Dedifferentiated amniotic fluid mesenchymal stem cell (primary cell): ENCODE data around the gene ZNF507.
"Not testable (repeated sequence)": the region's sequence is repeated elsewhere in the genome, so short reads cannot be mapped to it uniquely, and the experiment has no call there.

Experiments used
- DNase-seq: peaks from one replicate; pipeline ENCODE4 v3.0.0-alpha.2; 2016; ENCODE audit errors: extremely low spot score

The ZNF507 gene

DNA sequence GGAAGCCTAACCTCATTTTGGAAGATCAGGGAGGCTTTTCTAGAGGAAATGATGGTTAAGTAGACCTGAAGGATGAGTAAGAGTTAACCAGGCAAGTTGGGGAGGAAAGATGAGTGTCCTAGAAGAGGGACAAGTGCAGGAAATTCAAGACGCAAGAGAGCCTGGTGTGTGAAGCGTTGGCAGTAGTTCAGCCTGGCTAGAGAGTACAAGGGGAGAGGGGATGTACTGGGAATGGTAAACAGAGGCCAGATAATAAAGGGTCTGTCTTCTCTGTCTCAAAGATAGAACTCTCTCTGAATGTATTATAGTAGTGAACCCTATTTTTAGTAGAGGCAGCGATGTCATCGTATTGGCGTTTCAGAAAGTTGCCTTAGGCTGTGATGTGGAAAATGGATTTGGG is 69.8 kb downstream of the ZNF507 start:
- DNase-seq, result no peak

DNA sequence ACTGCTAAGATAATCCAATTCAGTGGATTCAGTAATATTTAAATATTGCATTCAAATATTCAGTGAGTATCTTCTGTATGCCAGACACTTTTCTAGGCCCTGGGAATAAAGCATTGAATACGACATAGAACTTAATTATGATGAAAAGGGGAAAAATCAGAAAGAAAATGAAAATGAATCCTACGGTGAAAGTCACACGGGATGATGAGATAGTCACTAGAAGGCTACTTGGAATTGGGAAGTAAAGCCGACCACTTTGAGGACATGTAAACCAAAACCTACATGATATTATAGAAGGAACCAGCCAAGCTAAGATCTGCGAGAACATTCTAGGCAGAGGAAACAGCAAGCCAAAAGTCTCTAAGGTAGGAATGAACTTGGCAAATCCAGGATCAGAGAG is 70.3 kb downstream of the ZNF507 start:
- no peak for DNase-seq

DNA sequence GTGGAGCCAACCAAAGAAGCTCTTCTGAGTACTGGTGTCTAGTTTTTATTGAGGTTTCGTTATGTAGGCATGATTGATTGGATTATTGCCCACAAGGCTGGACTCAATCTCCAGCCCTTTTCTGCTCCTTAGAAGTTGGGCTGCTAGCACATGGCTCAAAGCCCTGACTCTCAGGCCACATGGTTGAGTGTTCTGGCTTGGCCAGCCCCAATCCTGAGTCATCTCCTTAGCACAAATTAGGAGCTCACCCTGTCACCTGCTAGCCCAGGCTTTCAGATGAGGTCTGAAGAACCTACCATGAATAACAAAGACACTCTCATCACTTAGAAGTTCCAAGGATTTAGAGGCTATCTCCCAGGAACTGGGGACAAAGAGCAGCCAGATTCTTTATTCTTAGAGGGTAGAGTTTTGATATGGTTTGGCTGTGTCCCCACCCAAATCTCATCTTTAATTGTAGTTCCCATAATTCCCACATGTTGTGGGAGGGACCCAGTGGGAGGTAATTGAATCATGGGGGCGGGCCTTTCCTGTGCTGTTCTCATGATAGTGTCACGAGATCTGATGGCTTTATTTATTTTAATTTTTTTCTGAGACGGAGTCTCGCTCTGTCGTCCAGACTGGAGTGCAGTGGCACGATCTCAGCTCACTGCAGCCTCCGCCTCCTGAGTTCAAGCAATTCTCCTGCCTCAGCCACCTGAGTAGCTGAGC is 71.5 kb downstream of the ZNF507 start:
- no peak for DNase-seq

DNA sequence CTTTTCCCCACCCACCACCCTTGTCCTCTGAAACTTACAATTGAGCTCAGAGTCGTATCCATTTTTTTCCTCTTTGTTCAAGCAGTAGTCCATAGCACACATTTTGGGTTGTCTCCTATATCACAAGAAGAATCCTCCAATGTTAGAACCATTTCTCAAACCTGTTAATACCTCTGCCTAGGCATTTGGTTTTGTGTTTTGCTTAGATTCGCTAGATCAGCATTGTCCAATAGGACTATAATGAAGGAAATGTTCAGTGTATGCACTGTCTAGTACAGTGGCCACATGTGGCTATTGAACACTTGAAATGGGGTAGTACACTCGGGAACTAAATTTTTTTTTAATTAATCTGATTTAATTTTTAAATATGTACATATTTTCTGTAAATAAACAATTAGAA is 72.7 kb downstream of the ZNF507 start:
- no peak for DNase-seq

DNA sequence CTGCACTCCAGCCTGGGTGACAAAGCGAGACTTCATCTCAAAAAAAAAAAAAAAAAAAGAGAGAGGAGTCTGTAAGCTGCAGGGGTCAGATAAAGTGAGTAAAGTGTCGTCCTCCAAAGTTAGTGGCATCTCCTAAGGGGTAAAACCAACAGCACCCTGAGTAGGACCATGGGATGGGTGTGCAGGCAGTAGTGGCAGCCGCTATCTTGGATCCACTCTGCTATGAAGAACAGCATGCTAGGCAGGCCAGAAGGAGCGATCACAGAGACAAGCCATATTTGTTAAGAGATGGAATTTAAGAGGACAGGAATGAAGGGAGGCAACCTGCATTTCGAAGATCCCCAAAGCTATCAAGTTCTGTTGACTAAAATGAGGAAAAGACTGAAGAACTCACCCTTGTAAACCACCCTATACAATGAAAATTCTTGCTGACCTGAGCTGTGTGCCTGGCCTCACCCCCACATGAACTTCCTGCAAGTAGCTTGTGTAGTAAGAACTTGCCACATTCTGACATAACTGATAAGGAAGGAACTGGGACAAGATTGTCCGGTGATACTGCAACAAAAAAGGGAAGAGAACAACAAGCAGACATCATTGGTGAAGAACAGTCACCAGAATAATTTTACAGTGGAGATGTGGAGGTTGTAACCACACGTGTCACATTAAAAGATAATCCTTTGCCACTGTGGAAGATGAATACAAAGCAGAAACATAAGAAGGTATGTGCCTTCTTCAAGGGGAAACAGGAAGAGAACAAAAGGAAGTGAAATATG is 76.4 kb downstream of the ZNF507 start:
- no peak for DNase-seq

DNA sequence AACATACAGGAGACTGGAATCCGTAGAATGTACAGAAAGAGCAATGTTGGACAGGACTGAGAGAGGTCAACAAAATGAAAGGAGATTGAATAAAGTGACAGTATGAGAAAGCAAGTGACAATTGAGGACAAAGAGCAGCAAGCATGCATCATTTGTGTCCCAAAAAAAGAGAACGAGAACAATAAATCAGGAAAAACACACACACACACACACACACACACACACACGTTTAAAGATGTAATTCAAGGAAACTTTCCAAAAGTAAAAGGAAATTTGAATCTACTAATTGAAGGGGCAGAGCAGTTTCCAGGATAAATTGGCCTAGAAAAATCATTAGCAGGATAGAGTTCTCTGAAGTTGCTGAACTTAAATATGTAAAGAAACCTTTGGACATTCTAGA is 77.0 kb downstream of the ZNF507 start:
- DNase-seq, result no peak

DNA sequence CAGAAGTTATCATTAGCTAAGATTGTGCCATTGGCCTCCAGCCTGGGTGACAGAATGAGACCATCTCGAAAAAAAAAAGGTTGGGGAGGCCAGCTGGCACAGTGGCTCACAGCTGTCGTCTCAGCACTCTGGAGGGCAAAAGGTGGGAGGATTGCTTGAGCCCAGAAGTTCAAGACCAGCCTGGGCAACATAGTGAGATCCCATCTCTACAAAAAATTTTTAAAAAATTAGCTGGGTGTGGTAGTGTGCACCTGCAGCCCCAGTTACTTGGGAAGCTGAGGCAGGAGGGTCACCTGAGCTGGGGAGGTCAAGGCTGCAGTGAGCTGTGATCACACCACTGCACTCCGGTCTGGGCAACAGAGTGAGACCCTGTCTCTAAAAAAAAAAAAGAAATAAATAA is 78.5 kb downstream of the ZNF507 start:
- DNase-seq, result not testable (repeated sequence)

DNA sequence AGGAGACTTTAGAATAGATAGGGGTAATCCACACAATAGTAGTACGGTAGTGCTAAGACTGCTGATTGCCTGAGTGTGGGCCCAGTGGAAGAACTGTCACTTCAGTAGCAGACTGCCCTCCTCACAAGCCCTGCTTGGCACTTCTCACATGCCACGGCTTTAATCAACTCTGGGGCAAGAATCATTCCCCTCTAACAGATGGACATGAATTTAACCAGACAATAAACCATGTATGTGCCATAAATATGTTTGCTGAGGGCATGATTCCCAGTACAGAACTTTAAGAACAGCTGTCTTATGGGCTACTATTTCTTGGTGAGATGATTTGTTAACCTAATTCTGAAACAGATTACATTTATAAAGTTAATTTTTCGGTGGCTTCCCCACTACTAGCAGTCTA is 82.1 kb downstream of the ZNF507 start:
- no peak for DNase-seq

DNA sequence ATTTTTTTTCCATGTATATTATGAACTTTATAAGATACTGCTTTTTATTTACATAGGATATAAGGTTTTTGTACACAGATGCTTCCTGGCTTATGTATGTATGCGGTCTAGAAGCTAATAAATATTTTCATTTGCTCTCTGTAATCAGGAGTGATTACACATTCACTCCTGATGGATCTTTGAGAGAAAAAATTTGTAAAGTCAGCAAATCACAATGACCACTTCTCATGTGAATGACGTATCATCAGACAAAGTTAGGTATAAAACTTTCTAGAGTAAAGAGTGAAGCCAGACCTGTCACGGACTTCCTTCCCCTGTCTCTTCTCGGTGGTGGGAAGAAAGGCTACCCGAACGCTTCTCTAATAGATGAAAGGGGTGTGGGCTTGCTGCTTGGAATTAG is 91.3 kb downstream of the ZNF507 start:
- no peak for DNase-seq

DNA sequence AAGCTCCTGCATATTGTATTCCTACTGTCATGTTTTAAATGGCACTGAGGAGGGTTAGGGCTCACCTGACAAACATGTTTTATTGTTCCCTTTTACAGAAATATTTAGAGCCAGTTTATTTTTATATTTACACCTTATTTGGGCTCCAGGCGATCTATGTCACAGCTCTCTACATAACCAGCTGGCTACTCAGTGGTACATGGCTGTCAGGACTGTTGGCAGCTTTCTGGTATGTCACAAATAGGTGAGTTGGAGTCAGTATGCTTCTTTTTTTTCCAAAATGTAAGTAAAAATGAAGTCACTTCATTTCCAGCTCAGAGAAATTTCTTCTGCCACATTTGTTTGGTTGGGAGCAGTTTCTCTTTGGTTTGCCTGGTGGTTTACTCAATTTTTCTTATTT is 91.7 kb downstream of the ZNF507 start:
- no peak for DNase-seq
